H1 (cell line): ENCODE measurements around the gene OR52I1. TPM values are rescaled to one million over a fixed set of nuclear protein-coding genes. Genes with fewer than 3 reads are reported as not detected.

Experiments
- CTCF ChIA-PET: fragments of 300-600 bp; sonication (Branson Sonifier 250); formaldehyde crosslinking; loops from one replicate; lab custom pipeline; 2021; ENCODE audit not compliant: partially characterized antibody; lab: Charles Lee
- POLR2A ChIA-PET: fragments of 300-600 bp; sonication (Branson Sonifier 250); formaldehyde crosslinking; loops from one replicate; lab custom pipeline; 2021; ENCODE audit warnings: inconsistent platforms; ENCODE audit not compliant: partially characterized antibody; lab: Charles Lee
- DNase-seq, 2 experiments: peaks; one replicate each; pipeline versions ENCODE4 v3.0.0 to v3.0.0-alpha.2; 2010 to 2022; ENCODE audit warnings: low spot score in 2 of 2, low read depth in 1 of 2, mixed read lengths in 1 of 2
- FAIRE-seq: peaks from 2 replicates; lab custom pipeline; 2011; peaks lifted over from hg19 to GRCh38; lab: Jason Lieb, UNC
- H2AFZ ChIP-seq: 2 replicates; pipeline ENCODE4 v1.8.1; 2012; ENCODE audit warnings: low read length, inconsistent platforms
- H2AK5ac ChIP-seq: 2 replicates; pipeline ENCODE4 v1.6.1; 2013; ENCODE audit warnings: low read depth, low read length
- H2BK120ac ChIP-seq: replicated peaks from 2 replicates; pipeline ENCODE3; 2013; ENCODE audit warnings: low read depth, low read length, inconsistent platforms
- H2BK12ac ChIP-seq: 2 replicates; pipeline ENCODE4 v1.6.1; 2013; ENCODE audit warnings: low read depth, low read length
- H2BK15ac ChIP-seq: 2 replicates; pipeline ENCODE4 v1.6.1; 2013; ENCODE audit warnings: low read length
- H2BK20ac ChIP-seq: 2 replicates; pipeline ENCODE4 v1.6.1; 2013; ENCODE audit warnings: low read length
- H2BK5ac ChIP-seq: 2 replicates; pipeline ENCODE4 v1.6.1; 2013; ENCODE audit warnings: low read depth, low read length
- H3K14ac ChIP-seq: 2 replicates; pipeline ENCODE4 v1.6.1; 2013; ENCODE audit warnings: inconsistent platforms; ENCODE audit not compliant: insufficient read length
- H3K18ac ChIP-seq: 2 replicates; pipeline ENCODE4 v1.6.1; 2013; ENCODE audit warnings: low read length; ENCODE audit errors: extremely low read depth
- H3K23ac ChIP-seq: 2 replicates; pipeline ENCODE4 v1.6.1; 2013; ENCODE audit warnings: inconsistent platforms; ENCODE audit not compliant: insufficient read length
- H3K23me2 ChIP-seq: 2 replicates; pipeline ENCODE4 v1.6.1; 2013; ENCODE audit warnings: low read depth, low read length
- H3K27ac ChIP-seq: 2 replicates; pipeline ENCODE4 v1.6.1; 2011; ENCODE audit warnings: low read depth, low read length, inconsistent platforms
- H3K27me3 ChIP-seq, 4 experiments: replicated peaks in 1 of 4; 1 replicate in 1 of 4; 2 replicates in 3 of 4; pipeline versions ENCODE4 v1.6.1 to v1.8.1; 2011 to 2013; ENCODE audit warnings: low read length in 3 of 4, mild to moderate bottlenecking in 3 of 4, inconsistent platforms in 2 of 4, mixed read lengths in 2 of 4, moderate library complexity in 1 of 4; ENCODE audit not compliant: control insufficient read depth in 3 of 4, insufficient read depth in 3 of 4; ENCODE audit errors: extremely low read depth in 1 of 4
- H3K36me3 ChIP-seq, 4 experiments: 2 replicates each; pipeline versions ENCODE4 v1.6.1 to v1.8.1; 2011 to 2013; ENCODE audit warnings: mild to moderate bottlenecking in 4 of 4, low read length in 3 of 4, moderate library complexity in 2 of 4, control low read depth in 1 of 4, inconsistent platforms in 1 of 4; ENCODE audit not compliant: insufficient read depth in 4 of 4, control insufficient read depth in 2 of 4
- H3K4ac ChIP-seq: replicated peaks from 2 replicates; pipeline ENCODE3; 2013; ENCODE audit warnings: low read length, low read depth, mixed read lengths, inconsistent platforms; ENCODE audit not compliant: insufficient read length
- H3K4me1 ChIP-seq, 4 experiments: replicated peaks in 1 of 4; 1 replicate in 1 of 4; 2 replicates in 3 of 4; pipeline versions ENCODE4 v1.6.1 to v1.8.1; 2011 to 2013; ENCODE audit warnings: low read length in 3 of 4, inconsistent platforms in 2 of 4, mixed read lengths in 1 of 4; ENCODE audit not compliant: insufficient read depth in 4 of 4, control insufficient read depth in 3 of 4
- H3K4me2 ChIP-seq, 2 experiments: 2 replicates each; pipeline versions ENCODE4 v1.6.1 to v1.8.1; 2011 to 2013; ENCODE audit warnings: low read depth in 2 of 2, low read length in 2 of 2, control low read depth in 1 of 2, inconsistent platforms in 1 of 2, mild to moderate bottlenecking in 1 of 2; ENCODE audit not compliant: insufficient read depth in 1 of 2
- H3K4me3 ChIP-seq, 4 experiments: fragments of 200-600, 300-600 bp in 1 of 4; sonication (generic), shearing (Covaris generic), sonication (Bioruptor Twin) in 1 of 4; 2 replicates each; pipeline versions ENCODE4 v1.5.1 to v1.8.1; 2011 to 2016; ENCODE audit warnings: low read length in 4 of 4, low read depth in 3 of 4, control low read depth in 2 of 4, inconsistent platforms in 2 of 4, mild to moderate bottlenecking in 2 of 4, mixed read lengths in 1 of 4, moderate library complexity in 1 of 4; ENCODE audit not compliant: insufficient read depth in 2 of 4; ENCODE audit errors: extremely low read depth in 1 of 4
- H3K56ac ChIP-seq: replicated peaks from 2 replicates; pipeline ENCODE3; 2013; ENCODE audit warnings: low read depth, mild to moderate bottlenecking, mixed read lengths, low read length, inconsistent platforms; ENCODE audit not compliant: insufficient read length
- H3K79me1 ChIP-seq: 2 replicates; pipeline ENCODE4 v1.6.1; 2013; ENCODE audit warnings: low read depth, low read length, control low read depth
- H3K79me2 ChIP-seq, 2 experiments: 2 replicates each; pipeline versions ENCODE4 v1.6.1 to v1.8.1; 2012 to 2013; ENCODE audit warnings: low read length in 2 of 2, mild to moderate bottlenecking in 2 of 2, inconsistent platforms in 1 of 2; ENCODE audit not compliant: insufficient read depth in 2 of 2, control insufficient read depth in 1 of 2
- H3K9ac ChIP-seq, 4 experiments: replicated peaks in 1 of 4; 1 replicate in 1 of 4; 2 replicates in 3 of 4; pipeline versions ENCODE4 v1.6.1 to v1.8.1; 2011 to 2013; ENCODE audit warnings: low read depth in 3 of 4, low read length in 3 of 4, control low read depth in 2 of 4, mild to moderate bottlenecking in 2 of 4, moderate library complexity in 2 of 4, inconsistent platforms in 1 of 4; ENCODE audit errors: extremely low read depth in 1 of 4
- H3K9me3 ChIP-seq, 2 experiments: 2 replicates each; pipeline versions ENCODE4 v1.6.1 to v1.8.1; 2012 to 2013; ENCODE audit warnings: mild to moderate bottlenecking in 2 of 2, moderate library complexity in 2 of 2, control low read depth in 1 of 2, inconsistent platforms in 1 of 2, low read depth in 1 of 2, low read length in 1 of 2, mixed read lengths in 1 of 2; ENCODE audit not compliant: insufficient read depth in 2 of 2
- H4K20me1 ChIP-seq, 2 experiments: replicated peaks in 1 of 2; 2 replicates each; pipeline versions ENCODE3 to v1.8.1; 2011 to 2013; ENCODE audit warnings: inconsistent platforms in 2 of 2, low read length in 2 of 2, mild to moderate bottlenecking in 1 of 2; ENCODE audit not compliant: insufficient read depth in 2 of 2, control insufficient read depth in 1 of 2
- H4K5ac ChIP-seq: 2 replicates; pipeline ENCODE4 v1.6.1; 2013; ENCODE audit warnings: low read length, low read depth, mixed read lengths, inconsistent platforms; ENCODE audit not compliant: insufficient read length
- H4K8ac ChIP-seq: 2 replicates; pipeline ENCODE4 v1.8.0; 2013; ENCODE audit warnings: mild to moderate bottlenecking, moderate library complexity, low read length, inconsistent platforms; ENCODE audit not compliant: insufficient read depth; ENCODE audit errors: extremely low read depth
- H4K91ac ChIP-seq: replicated peaks from 2 replicates; pipeline ENCODE3; 2013; ENCODE audit warnings: low read length, mixed read lengths, inconsistent platforms; ENCODE audit not compliant: insufficient read length
- ASH2L ChIP-seq: fragments of 200-600, 300-600 bp; sonication (generic); IDR thresholded peaks from one replicate; pipeline ENCODE4 v1.7.1; 2017; ENCODE audit warnings: low read length
- E2F6 ChIP-seq: IDR thresholded peaks from 2 replicates; pipeline ENCODE4 v1.6.1; 2012; ENCODE audit warnings: inconsistent platforms
- EP300 ChIP-seq, 2 experiments: IDR thresholded peaks; 1 replicate in 1 of 2; 2 replicates in 1 of 2; pipeline ENCODE4 v1.6.1; 2011 to 2012; ENCODE audit warnings: low read depth in 2 of 2, low read length in 2 of 2, mild to moderate bottlenecking in 2 of 2, borderline replicate concordance in 1 of 2, inconsistent platforms in 1 of 2, moderate library complexity in 1 of 2
- EZH2 ChIP-seq: fragments of 200-600 bp; sonication (generic); IDR thresholded peaks from 2 replicates; pipeline ENCODE4 v1.7.1; 2012; ENCODE audit warnings: low read depth, mild to moderate bottlenecking, moderate library complexity, low read length, inconsistent platforms; ENCODE audit not compliant: severe bottlenecking
- HDAC6 ChIP-seq: IDR thresholded peaks from one replicate; pipeline ENCODE4 v1.7.1; 2012; ENCODE audit warnings: low read depth, mild to moderate bottlenecking, inconsistent platforms, low read length, moderate library complexity
- JUN ChIP-seq: IDR thresholded peaks from 2 replicates; pipeline ENCODE4 v1.6.1; 2011; ENCODE audit warnings: low read depth, mild to moderate bottlenecking, improper control_type of control experiment, low read length
- KDM1A ChIP-seq: fragments of 200-600, 300-600 bp; sonication (generic); IDR thresholded peaks from 2 replicates; pipeline ENCODE4 v1.7.1; 2016; ENCODE audit warnings: mild to moderate bottlenecking, low read length, borderline replicate concordance
- NRF1 ChIP-seq: IDR thresholded peaks from 2 replicates; pipeline ENCODE4 v1.6.1; 2011; ENCODE audit warnings: mild to moderate bottlenecking, low read depth, low read length, improper control_type of control experiment
- POLR2AphosphoS5 ChIP-seq: IDR thresholded peaks from 2 replicates; pipeline ENCODE4 v1.6.1; 2011; ENCODE audit warnings: low read depth, low read length
- RAD21 ChIP-seq, 2 experiments: IDR thresholded peaks in 1 of 2; conservative IDR thresholded peaks in 1 of 2; 2 replicates each; pipeline ENCODE4 v1.6.1; 2011; ENCODE audit warnings: low read depth in 2 of 2, low read length in 2 of 2, improper control_type of control experiment in 1 of 2, inconsistent platforms in 1 of 2, mild to moderate bottlenecking in 1 of 2, moderate library complexity in 1 of 2
- RFX5 ChIP-seq: IDR thresholded peaks from 2 replicates; pipeline ENCODE4 v1.6.1; 2011; ENCODE audit warnings: low read depth, low read length, improper control_type of control experiment, borderline replicate concordance
- SAP30 ChIP-seq: fragments of 300-600 bp; sonication (generic); IDR thresholded peaks from 2 replicates; pipeline ENCODE4 v1.7.1; 2012; ENCODE audit warnings: low read length, moderate library complexity, mild to moderate bottlenecking, inconsistent platforms; ENCODE audit not compliant: insufficient read depth, insufficient replicate concordance
- SIRT6 ChIP-seq: IDR thresholded peaks from one replicate; pipeline ENCODE4 v1.7.1; 2012; ENCODE audit warnings: low read length, inconsistent platforms
- TBP ChIP-seq: IDR thresholded peaks from 2 replicates; pipeline ENCODE4 v1.6.1; 2011; ENCODE audit warnings: low read depth, low read length, improper control_type of control experiment
- WGBS, 2 experiments: shearing (Covaris generic) in 1 of 2; methylation state at CpG; one replicate each; pipeline versions ENCODE4 v1.1.6 to v1.1.7; 2013 to 2015; ENCODE audit warnings: low lambda C conversion rate in 2 of 2, mixed read lengths in 2 of 2, inconsistent platforms in 1 of 2, low coverage in 1 of 2, missing lambda C conversion rate in 1 of 2; ENCODE audit not compliant: insufficient replicate concordance in 2 of 2, insufficient coverage in 1 of 2, insufficient read length in 1 of 2; ENCODE audit errors: extremely low coverage in 1 of 2, missing lambda C conversion rate in 1 of 2; 5-methylcytosine and 5-hydroxymethylcytosine counted together
- polyA plus RNA-seq, 7 experiments: library from polyadenylated mRNA; depleted of rRNA in 3 of 7; stranded (reverse) in 5 of 7; unstranded in 2 of 7; fragments of >200 nt in 5 of 7; fragments of 200-250 nt in 2 of 7; gene quantifications; 1 replicate in 5 of 7; 2 replicates in 1 of 7; 4 replicates in 1 of 7; pipeline versions ENCODE4 v1.2.1 to v1.2.3, GENCODE V29; 2011 to 2013; ENCODE audit warnings: missing spikeins in 2 of 7, mixed read lengths in 2 of 7
- total RNA-seq: library from RNA; stranded (reverse); fragmentation: NEBNext Ultra II Directional; extraction: Animal tissue kit (Norgen Biotek cat#: 25700); gene quantifications from 2 replicates; pipeline ENCODE4 v1.2.1, GENCODE V29; 2021

Gene OR52I1
- total and polyA plus RNA-seq, 2 of the 8 experiments (the other 6 are each of a cell fraction or from before 2014, with no cell fraction given): not detected

GRCh38 chr11:4547416-4547815, 46.4 kb upstream of the OR52I1 start:
- Histone ChIP-seq H2BK15ac (no peak overlapping the region), H3K14ac (no peak overlapping the region), H3K18ac (no peak overlapping the region), H3K56ac (no peak overlapping the region), H4K5ac (no peak overlapping the region), H2BK12ac (no peak overlapping the region), H2AFZ (no peak overlapping the region), H3K4ac (no peak overlapping the region), H4K8ac (no peak overlapping the region), H3K36me3 (no peaks in the 10 kb centered on the region), H3K27ac (no peak overlapping the region), H3K4me1 (no peaks in the 10 kb centered on the region), H3K27me3 (no peaks in the 10 kb centered on the region), H2AK5ac (no peak overlapping the region), H3K9me3 (peaks cover 0 to 3% of the 10 kb centered on the region in 2 experiments; a peak in 1 of 4 replicates), H3K23me2 (no peaks in the 10 kb centered on the region), H4K20me1 (no peaks in the 10 kb centered on the region), H4K91ac (no peak overlapping the region), H3K23ac (no peak overlapping the region), H3K4me2 (no peak overlapping the region), H2BK120ac (no peak overlapping the region), H3K79me2 (no peaks in the 10 kb centered on the region), H3K9ac (no peak overlapping the region), H3K4me3 (no peak overlapping the region), H3K79me1 (no peaks in the 10 kb centered on the region), H2BK20ac (no peak overlapping the region), H2BK5ac (no peak overlapping the region)
- TF ChIP-seq E2F6 (no peak), SIRT6 (no peak), SAP30 (no peak), POLR2AphosphoS5 (no peak), KDM1A (no peak), TBP (no peak), JUN (no peak), RFX5 (no peak), NRF1 (no peak), EZH2 (no peak), ASH2L (no peak), RAD21 (IDR thresholded peaks at IDR 0.05 in 1 of 2, conservative IDR thresholded peaks at IDR 0.05 in 1 of 2; ENCODE audit: low read depth in 2 of 2, low read length in 2 of 2) (no peak), EP300 (IDR thresholded peaks at IDR 0.05; ENCODE audit: borderline replicate concordance in 1 of 2, low read depth in 2 of 2, low read length in 2 of 2) (no peak), HDAC6 (no peak)
- ChIA-PET CTCF (interaction anchor here (1.7 to 8.0 kb wide), 3 partner anchors 7 to 364 kb away, joined by 12 to 72 read pairs (median 12); no protein-coding TSS in a partner anchor), POLR2A (no interaction called here)
- DNase-seq (no peak), FAIRE-seq (no peak)
- WGBS, 2 experiments: 83% methylated on average over 4 of the region's 4 CpGs; no CpG with 5 or more reads in 1 of the 2 experiments
